HCT116 (cell line): ENCODE data around the gene SLC22A23. TPM values are rescaled to one million over a fixed set of nuclear protein-coding genes. Genes with fewer than 3 reads are reported as not detected.

Experiments
- ATAC-seq: fragments of 200-7000 bp; cut with Tn5 transposase; 2 replicates; pipeline ENCODE4 v1.9.1; 2020; ENCODE audit warnings: mild to moderate bottlenecking, moderate library complexity
- BruUV-seq: library from RNA; stranded (reverse); fragments of 400-500 nt; replicated peaks from 2 replicates; lab custom pipeline; 2021; lab: Mats Ljungman, UMichigan
- CTCF ChIA-PET: fragments of 300-600 bp; sonication (Branson Sonifier 250); formaldehyde crosslinking; loops from one replicate; lab custom pipeline; 2021; ENCODE audit warnings: antibody characterized with exemption; lab: Charles Lee
- POLR2A ChIA-PET: fragments of 300-600, 350-600 bp; sonication (Branson Sonifier 250); formaldehyde crosslinking; loops from one replicate; lab custom pipeline; 2021; ENCODE audit warnings: antibody characterized with exemption; lab: Charles Lee
- RAD21 ChIA-PET, 2 experiments: fragments of 300-600 bp; sonication (Branson Sonifier 250); formaldehyde crosslinking; loops; one replicate each; lab custom pipeline; 2023; ENCODE audit warnings: low total read pairs in 2 of 2; ENCODE audit not compliant: uncharacterized antibody in 2 of 2, unreplicated experiment in 2 of 2, low non-redundant PET in 1 of 2; lab: Charles Lee
- DNase-seq: peaks from one replicate; pipeline ENCODE4 v3.0.0-alpha.2; 2010; ENCODE audit warnings: low read depth, low spot score
- H2AFZ ChIP-seq: fragments of 200-600 bp; shearing (Covaris generic), sonication (generic); 2 replicates; pipeline ENCODE4 v1.6.1; 2017; ENCODE audit warnings: low read depth, mixed run types, mixed read lengths, antibody characterized with exemption, low read length; ENCODE audit not compliant: poor library complexity, severe bottlenecking
- H3K27ac ChIP-seq: 2 replicates; pipeline ENCODE4 v1.5.1; 2012; ENCODE audit warnings: low read depth, low read length
- H3K27me3 ChIP-seq: fragments of 200-600 bp; sonication (generic); 2 replicates; pipeline ENCODE4 v1.6.1; 2016; ENCODE audit warnings: mixed run types, low read length, mixed read lengths; ENCODE audit not compliant: insufficient read depth
- H3K36me3 ChIP-seq, 2 experiments: fragments of 200-500 bp in 1 of 2; fragments of 200-600 bp in 1 of 2; sonication (Bioruptor generic) in 1 of 2; sonication (generic) in 1 of 2; 2 replicates each; pipeline versions ENCODE4 v1.5.1 to v1.6.1; 2014 to 2016; ENCODE audit warnings: low read length in 2 of 2, inconsistent platforms in 1 of 2, mixed read lengths in 1 of 2, mixed run types in 1 of 2; ENCODE audit not compliant: insufficient read depth in 2 of 2, control insufficient read depth in 1 of 2
- H3K4me1 ChIP-seq, 2 experiments: fragments of 200-600 bp in 1 of 2; sonication (generic) in 1 of 2; 2 replicates each; pipeline versions ENCODE4 v1.5.1 to v1.6.1; 2012 to 2017; ENCODE audit warnings: low read length in 2 of 2, inconsistent platforms in 1 of 2, mild to moderate bottlenecking in 1 of 2, mixed read lengths in 1 of 2, mixed run types in 1 of 2, moderate library complexity in 1 of 2; ENCODE audit not compliant: insufficient read depth in 2 of 2, control insufficient read depth in 1 of 2
- H3K4me2 ChIP-seq: fragments of 200-600 bp; sonication (generic); 2 replicates; pipeline ENCODE4 v1.6.1; 2017; ENCODE audit warnings: mixed run types, low read length, mixed read lengths
- H3K4me3 ChIP-seq, 2 experiments: fragments of 200-600 bp in 1 of 2; sonication (generic) in 1 of 2; replicated peaks in 1 of 2; 2 replicates each; pipeline ENCODE4 v1.5.1; 2011 to 2016; ENCODE audit warnings: low read length in 2 of 2, control low read depth in 1 of 2, low read depth in 1 of 2, mild to moderate bottlenecking in 1 of 2, mixed read lengths in 1 of 2, mixed run types in 1 of 2
- H3K79me2 ChIP-seq: fragments of 200-600 bp; sonication (generic); 2 replicates; pipeline ENCODE4 v1.6.1; 2017; ENCODE audit warnings: mild to moderate bottlenecking, mixed run types, low read length, moderate library complexity, mixed read lengths; ENCODE audit not compliant: insufficient read depth
- H3K9ac ChIP-seq: fragments of 200-600 bp; sonication (generic); 2 replicates; pipeline ENCODE4 v1.6.1; 2016; ENCODE audit warnings: low read length, mixed read lengths
- H3K9me2 ChIP-seq: fragments of 200-600 bp; sonication (generic), shearing (Covaris generic); 2 replicates; pipeline ENCODE4 v1.6.1; 2017; ENCODE audit warnings: mixed run types, mild to moderate bottlenecking, moderate library complexity; ENCODE audit not compliant: insufficient read depth
- H3K9me3 ChIP-seq, 2 experiments: fragments of 200-500 bp in 1 of 2; fragments of 200-600 bp in 1 of 2; sonication (Bioruptor generic) in 1 of 2; sonication (generic) in 1 of 2; 2 replicates each; pipeline ENCODE4 v1.6.1; 2014 to 2017; ENCODE audit warnings: low read length in 2 of 2, mixed read lengths in 2 of 2, inconsistent platforms in 1 of 2, low read depth in 1 of 2, mild to moderate bottlenecking in 1 of 2, mixed run types in 1 of 2, moderate library complexity in 1 of 2; ENCODE audit not compliant: control insufficient read depth in 1 of 2, insufficient read depth in 1 of 2
- H4K20me1 ChIP-seq: fragments of 200-600 bp; sonication (generic), shearing (Covaris generic); 2 replicates; pipeline ENCODE4 v1.6.1; 2017; ENCODE audit warnings: mixed run types, mild to moderate bottlenecking, moderate library complexity; ENCODE audit not compliant: insufficient read depth
- CBX3 ChIP-seq: IDR thresholded peaks from 2 replicates; pipeline ENCODE4 v1.6.1; 2012; ENCODE audit warnings: low read depth
- CEBPB ChIP-seq: IDR thresholded peaks from 2 replicates; pipeline ENCODE4 v1.6.1; 2012; ENCODE audit warnings: low read depth
- EGR1 ChIP-seq: IDR thresholded peaks from 2 replicates; pipeline ENCODE4 v1.6.1; 2012; ENCODE audit warnings: low read depth
- EZH2 ChIP-seq: fragments of 200-600 bp; sonication (generic); IDR thresholded peaks from 2 replicates; pipeline ENCODE4 v1.6.1; 2017; ENCODE audit warnings: antibody characterized with exemption, mixed run types
- EZH2phosphoT487 ChIP-seq: fragments of 200-600 bp; IDR thresholded peaks from 2 replicates; pipeline ENCODE4 v1.6.1; 2018; ENCODE audit warnings: antibody characterized with exemption, borderline replicate concordance
- FOSL1 ChIP-seq: IDR thresholded peaks from 2 replicates; pipeline ENCODE4 v1.6.1; 2012; ENCODE audit warnings: low read depth
- JUND ChIP-seq: IDR thresholded peaks from 2 replicates; pipeline ENCODE4 v1.6.1; 2012
- POLR2A ChIP-seq: IDR thresholded peaks from 2 replicates; pipeline ENCODE4 v1.7.0; 2011; ENCODE audit warnings: borderline replicate concordance; ENCODE audit not compliant: insufficient read depth, insufficient read length; ENCODE audit errors: extremely low read depth
- RAD21 ChIP-seq: IDR thresholded peaks from 2 replicates; pipeline ENCODE4 v1.6.1; 2012; ENCODE audit warnings: low read depth, mild to moderate bottlenecking
- SIN3A ChIP-seq: IDR thresholded peaks from 2 replicates; pipeline ENCODE4 v1.6.1; 2012; ENCODE audit warnings: low read depth
- SRF ChIP-seq: IDR thresholded peaks from 2 replicates; pipeline ENCODE4 v1.6.1; 2012; ENCODE audit warnings: low read depth
- TCF7L2 ChIP-seq: IDR thresholded peaks from 2 replicates; pipeline ENCODE4 v1.7.0; 2011; ENCODE audit warnings: borderline replicate concordance, inconsistent platforms; ENCODE audit not compliant: insufficient read depth, insufficient read length; ENCODE audit errors: extremely low read depth
- YY1 ChIP-seq: IDR thresholded peaks from 2 replicates; pipeline ENCODE4 v1.6.1; 2011; ENCODE audit warnings: low read length, low read depth, moderate library complexity, mild to moderate bottlenecking; ENCODE audit not compliant: insufficient replicate concordance; ENCODE audit errors: extremely low read depth
- ZFX ChIP-seq: fragments of 450-650 bp; IDR thresholded peaks from 2 replicates; pipeline ENCODE4 v1.6.1; 2017
- ZNF274 ChIP-seq: fragments of 200-500 bp; sonication (Bioruptor generic); IDR thresholded peaks from 2 replicates; pipeline ENCODE4 v1.6.1; 2014; ENCODE audit warnings: mild to moderate bottlenecking, low read depth, low read length, inconsistent platforms
- intact Hi-C: fragments of 100-400 bp; cut with micrococcal nuclease; formaldehyde crosslinking; loops from 2 replicates; pipeline ENCODE4 v1.10.0; 2022
- total RNA-seq: library from RNA; stranded (reverse); gene quantifications from one replicate; pipeline ENCODE4 v1.2.1, GENCODE V29; 2021; ENCODE audit not compliant: unreplicated experiment
- TF ChIP-seq, protein P1 (sequence below): IDR thresholded peaks from 2 replicates; pipeline ENCODE4 v1.6.1; 2012; ENCODE audit warnings: low read depth
- TF ChIP-seq, protein P2 (sequence below): IDR thresholded peaks from 2 replicates; pipeline ENCODE4 v1.6.1; 2011; ENCODE audit warnings: mild to moderate bottlenecking, low read length, moderate library complexity; ENCODE audit not compliant: insufficient replicate concordance; ENCODE audit errors: extremely low read depth
- TF ChIP-seq, protein P3 (sequence below), 3 experiments: fragments of 200-600 bp in 1 of 3; sonication (generic) in 1 of 3; IDR thresholded peaks in 2 of 3; conservative IDR thresholded peaks in 1 of 3; 2 replicates each; pipeline ENCODE4 v1.5.1; 2012 to 2017; ENCODE audit warnings: low read depth in 2 of 3, low read length in 2 of 3, antibody characterized with exemption in 1 of 3, borderline replicate concordance in 1 of 3, control low read depth in 1 of 3, mild to moderate bottlenecking in 1 of 3, mixed read lengths in 1 of 3, mixed run types in 1 of 3, moderate library complexity in 1 of 3; ENCODE audit not compliant: insufficient read depth in 1 of 3
- TF ChIP-seq, protein P4 (sequence below): IDR thresholded peaks from 2 replicates; pipeline ENCODE4 v1.6.1; 2012
- TF ChIP-seq, protein P5 (sequence below): IDR thresholded peaks from 2 replicates; pipeline ENCODE4 v1.6.1; 2012

The SLC22A23 gene
- total RNA-seq, 1 experiment from 2014 or later: 11.5 TPM

DNA sequence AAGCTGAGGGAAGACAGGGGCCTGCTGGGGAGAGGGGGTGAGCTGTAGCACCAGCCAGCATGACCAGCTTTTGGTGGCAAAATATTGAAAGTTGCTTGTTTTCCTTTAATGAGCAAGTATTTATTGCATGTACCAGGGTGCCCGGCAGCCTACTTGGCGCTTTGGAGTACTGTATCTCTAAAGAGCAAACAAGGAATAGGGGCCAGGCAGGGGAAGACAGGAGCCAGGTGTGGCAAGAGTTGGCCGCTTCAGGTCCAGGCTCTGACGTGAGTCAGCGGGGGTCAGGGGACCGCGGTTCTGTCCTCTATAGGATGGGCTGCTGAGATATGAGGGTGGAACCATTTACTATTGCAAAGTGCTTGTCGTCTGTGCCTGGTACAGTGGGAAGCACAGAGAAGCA is 135.0 kb downstream of the SLC22A23 start:
- ChIA-PET CTCF (no interaction called here), RAD21 (no interaction called here)

More for the DNA sequence above, 135.0 kb downstream of the SLC22A23 start:
- no peaks in the 10 kb centered on the region for H3K27me3 ChIP-seq
- peaks cover 0 to 10% of the 10 kb centered on the region in 2 experiments; a peak in 1 of 4 replicates for H3K4me1 ChIP-seq
- H3K27ac ChIP-seq: no peak overlapping the region
- H3K36me3 ChIP-seq: no peaks in the 10 kb centered on the region
- no TSS peak for BruUV-seq
- no peaks in the 10 kb centered on the region for H3K79me2 ChIP-seq
- H3K4me2 ChIP-seq: no peak overlapping the region
- H4K20me1 ChIP-seq: no peaks in the 10 kb centered on the region
- H3K9me2 ChIP-seq: no peaks in the 10 kb centered on the region
- ATAC-seq: no peak
- H2AFZ ChIP-seq: no peak overlapping the region
- no peaks in the 10 kb centered on the region for H3K9me3 ChIP-seq
- intact Hi-C loops: no loop called here
- no peak overlapping the region for H3K9ac ChIP-seq
- TF ChIP-seq JUND (no peak), ZFX (no peak), ZNF274 (no peak), SIN3A (no peak), EZH2 (no peak), POLR2A (no peak), TCF7L2 (no peak), EZH2phosphoT487 (no peak), RAD21 (no peak), YY1 (no peak), SRF (no peak), CEBPB (no peak), EGR1 (no peak), FOSL1 (no peak), CBX3 (no peak)
- TF ChIP-seq, protein P1, sequence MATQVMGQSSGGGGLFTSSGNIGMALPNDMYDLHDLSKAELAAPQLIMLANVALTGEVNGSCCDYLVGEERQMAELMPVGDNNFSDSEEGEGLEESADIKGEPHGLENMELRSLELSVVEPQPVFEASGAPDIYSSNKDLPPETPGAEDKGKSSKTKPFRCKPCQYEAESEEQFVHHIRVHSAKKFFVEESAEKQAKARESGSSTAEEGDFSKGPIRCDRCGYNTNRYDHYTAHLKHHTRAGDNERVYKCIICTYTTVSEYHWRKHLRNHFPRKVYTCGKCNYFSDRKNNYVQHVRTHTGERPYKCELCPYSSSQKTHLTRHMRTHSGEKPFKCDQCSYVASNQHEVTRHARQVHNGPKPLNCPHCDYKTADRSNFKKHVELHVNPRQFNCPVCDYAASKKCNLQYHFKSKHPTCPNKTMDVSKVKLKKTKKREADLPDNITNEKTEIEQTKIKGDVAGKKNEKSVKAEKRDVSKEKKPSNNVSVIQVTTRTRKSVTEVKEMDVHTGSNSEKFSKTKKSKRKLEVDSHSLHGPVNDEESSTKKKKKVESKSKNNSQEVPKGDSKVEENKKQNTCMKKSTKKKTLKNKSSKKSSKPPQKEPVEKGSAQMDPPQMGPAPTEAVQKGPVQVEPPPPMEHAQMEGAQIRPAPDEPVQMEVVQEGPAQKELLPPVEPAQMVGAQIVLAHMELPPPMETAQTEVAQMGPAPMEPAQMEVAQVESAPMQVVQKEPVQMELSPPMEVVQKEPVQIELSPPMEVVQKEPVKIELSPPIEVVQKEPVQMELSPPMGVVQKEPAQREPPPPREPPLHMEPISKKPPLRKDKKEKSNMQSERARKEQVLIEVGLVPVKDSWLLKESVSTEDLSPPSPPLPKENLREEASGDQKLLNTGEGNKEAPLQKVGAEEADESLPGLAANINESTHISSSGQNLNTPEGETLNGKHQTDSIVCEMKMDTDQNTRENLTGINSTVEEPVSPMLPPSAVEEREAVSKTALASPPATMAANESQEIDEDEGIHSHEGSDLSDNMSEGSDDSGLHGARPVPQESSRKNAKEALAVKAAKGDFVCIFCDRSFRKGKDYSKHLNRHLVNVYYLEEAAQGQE: no peak
- TF ChIP-seq, protein P2, sequence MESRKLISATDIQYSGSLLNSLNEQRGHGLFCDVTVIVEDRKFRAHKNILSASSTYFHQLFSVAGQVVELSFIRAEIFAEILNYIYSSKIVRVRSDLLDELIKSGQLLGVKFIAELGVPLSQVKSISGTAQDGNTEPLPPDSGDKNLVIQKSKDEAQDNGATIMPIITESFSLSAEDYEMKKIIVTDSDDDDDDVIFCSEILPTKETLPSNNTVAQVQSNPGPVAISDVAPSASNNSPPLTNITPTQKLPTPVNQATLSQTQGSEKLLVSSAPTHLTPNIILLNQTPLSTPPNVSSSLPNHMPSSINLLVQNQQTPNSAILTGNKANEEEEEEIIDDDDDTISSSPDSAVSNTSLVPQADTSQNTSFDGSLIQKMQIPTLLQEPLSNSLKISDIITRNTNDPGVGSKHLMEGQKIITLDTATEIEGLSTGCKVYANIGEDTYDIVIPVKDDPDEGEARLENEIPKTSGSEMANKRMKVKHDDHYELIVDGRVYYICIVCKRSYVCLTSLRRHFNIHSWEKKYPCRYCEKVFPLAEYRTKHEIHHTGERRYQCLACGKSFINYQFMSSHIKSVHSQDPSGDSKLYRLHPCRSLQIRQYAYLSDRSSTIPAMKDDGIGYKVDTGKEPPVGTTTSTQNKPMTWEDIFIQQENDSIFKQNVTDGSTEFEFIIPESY: no peak
- TF ChIP-seq, protein P3, sequence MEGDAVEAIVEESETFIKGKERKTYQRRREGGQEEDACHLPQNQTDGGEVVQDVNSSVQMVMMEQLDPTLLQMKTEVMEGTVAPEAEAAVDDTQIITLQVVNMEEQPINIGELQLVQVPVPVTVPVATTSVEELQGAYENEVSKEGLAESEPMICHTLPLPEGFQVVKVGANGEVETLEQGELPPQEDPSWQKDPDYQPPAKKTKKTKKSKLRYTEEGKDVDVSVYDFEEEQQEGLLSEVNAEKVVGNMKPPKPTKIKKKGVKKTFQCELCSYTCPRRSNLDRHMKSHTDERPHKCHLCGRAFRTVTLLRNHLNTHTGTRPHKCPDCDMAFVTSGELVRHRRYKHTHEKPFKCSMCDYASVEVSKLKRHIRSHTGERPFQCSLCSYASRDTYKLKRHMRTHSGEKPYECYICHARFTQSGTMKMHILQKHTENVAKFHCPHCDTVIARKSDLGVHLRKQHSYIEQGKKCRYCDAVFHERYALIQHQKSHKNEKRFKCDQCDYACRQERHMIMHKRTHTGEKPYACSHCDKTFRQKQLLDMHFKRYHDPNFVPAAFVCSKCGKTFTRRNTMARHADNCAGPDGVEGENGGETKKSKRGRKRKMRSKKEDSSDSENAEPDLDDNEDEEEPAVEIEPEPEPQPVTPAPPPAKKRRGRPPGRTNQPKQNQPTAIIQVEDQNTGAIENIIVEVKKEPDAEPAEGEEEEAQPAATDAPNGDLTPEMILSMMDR (IDR thresholded peaks at IDR 0.05 in 2 of 3, conservative IDR thresholded peaks at IDR 0.05 in 1 of 3; ENCODE audit: borderline replicate concordance in 1 of 3, insufficient read depth in 1 of 3, low read depth in 2 of 3, low read length in 2 of 3): no peak
- TF ChIP-seq, protein P4, sequence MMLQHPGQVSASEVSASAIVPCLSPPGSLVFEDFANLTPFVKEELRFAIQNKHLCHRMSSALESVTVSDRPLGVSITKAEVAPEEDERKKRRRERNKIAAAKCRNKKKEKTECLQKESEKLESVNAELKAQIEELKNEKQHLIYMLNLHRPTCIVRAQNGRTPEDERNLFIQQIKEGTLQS: no peak
- TF ChIP-seq, protein P5, sequence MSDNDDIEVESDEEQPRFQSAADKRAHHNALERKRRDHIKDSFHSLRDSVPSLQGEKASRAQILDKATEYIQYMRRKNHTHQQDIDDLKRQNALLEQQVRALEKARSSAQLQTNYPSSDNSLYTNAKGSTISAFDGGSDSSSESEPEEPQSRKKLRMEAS: no peak
- DNase-seq: no peak
- POLR2A ChIA-PET: no interaction called here
- H3K4me3 ChIP-seq: no peak overlapping the region
